ENCODE data around the gene UCN3. TPM values are rescaled to one million over a fixed set of nuclear protein-coding genes. Genes with fewer than 3 reads are reported as not detected.

The UCN3 gene
- total RNA-seq, 1 donor from 2014 or later: not detected

DNA sequence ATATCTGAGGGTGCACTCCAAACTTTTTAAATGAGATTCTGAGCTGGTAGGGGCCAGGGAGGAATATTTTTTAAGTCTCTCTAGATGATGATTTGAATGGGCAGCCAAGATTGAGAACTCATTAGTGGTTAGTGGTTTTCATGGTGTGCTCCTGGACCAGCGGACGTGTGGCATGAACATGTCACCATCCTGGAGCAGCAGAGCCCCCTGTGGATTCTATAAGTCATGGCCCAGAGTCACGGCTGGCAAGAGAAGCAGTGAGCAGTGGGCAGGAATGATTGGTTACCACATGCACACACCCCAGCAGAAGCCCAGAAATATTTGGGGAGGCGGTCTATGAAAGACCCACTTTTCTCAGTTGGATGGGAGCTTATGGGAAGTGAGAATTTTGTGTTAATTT, 21.2 kb upstream of the UCN3 start:
- TF ChIP-seq, protein P1, sequence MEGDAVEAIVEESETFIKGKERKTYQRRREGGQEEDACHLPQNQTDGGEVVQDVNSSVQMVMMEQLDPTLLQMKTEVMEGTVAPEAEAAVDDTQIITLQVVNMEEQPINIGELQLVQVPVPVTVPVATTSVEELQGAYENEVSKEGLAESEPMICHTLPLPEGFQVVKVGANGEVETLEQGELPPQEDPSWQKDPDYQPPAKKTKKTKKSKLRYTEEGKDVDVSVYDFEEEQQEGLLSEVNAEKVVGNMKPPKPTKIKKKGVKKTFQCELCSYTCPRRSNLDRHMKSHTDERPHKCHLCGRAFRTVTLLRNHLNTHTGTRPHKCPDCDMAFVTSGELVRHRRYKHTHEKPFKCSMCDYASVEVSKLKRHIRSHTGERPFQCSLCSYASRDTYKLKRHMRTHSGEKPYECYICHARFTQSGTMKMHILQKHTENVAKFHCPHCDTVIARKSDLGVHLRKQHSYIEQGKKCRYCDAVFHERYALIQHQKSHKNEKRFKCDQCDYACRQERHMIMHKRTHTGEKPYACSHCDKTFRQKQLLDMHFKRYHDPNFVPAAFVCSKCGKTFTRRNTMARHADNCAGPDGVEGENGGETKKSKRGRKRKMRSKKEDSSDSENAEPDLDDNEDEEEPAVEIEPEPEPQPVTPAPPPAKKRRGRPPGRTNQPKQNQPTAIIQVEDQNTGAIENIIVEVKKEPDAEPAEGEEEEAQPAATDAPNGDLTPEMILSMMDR (IDR thresholded peaks at IDR 0.05): no peak
- Histone ChIP-seq H3K36me3 (no peaks in the 10 kb centered on the region), H3K4me3 (no peak overlapping the region), H3K4me1 (no peaks in the 10 kb centered on the region), H3K27ac (no peak overlapping the region), H3K9me3 (no peaks in the 10 kb centered on the region), H3K27me3 (no peaks in the 10 kb centered on the region)
- intact Hi-C loops (cut with DNase I): no loop called here
- DNase-seq (ENCODE audit: low spot score in 2 of 2): no peak

DNA sequence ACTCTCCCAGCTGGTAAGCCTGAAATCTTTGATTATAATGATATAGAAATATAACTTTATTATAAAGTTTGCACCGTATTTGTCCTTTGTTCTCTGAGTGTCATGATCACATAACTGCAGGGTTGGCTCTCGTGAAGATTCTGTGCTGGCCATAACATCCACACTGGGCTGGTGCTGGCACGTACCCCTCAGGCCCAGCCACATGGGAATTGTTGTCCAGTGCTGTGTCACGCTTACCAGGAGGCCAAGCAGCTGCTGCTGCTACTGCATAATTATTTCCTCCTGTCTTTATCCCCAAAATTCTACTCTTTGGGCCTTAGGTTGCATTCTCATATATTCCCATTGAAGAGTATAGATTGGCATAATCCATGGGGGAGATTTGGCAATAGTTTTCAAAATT, 20.8 kb upstream of the UCN3 start:
- no peaks in the 10 kb centered on the region for H3K27me3 ChIP-seq
- H3K4me1 ChIP-seq: no peaks in the 10 kb centered on the region
- no peaks in the 10 kb centered on the region for H3K36me3 ChIP-seq
- intact Hi-C loops (cut with DNase I): no loop called here
- TF ChIP-seq, protein P1 (IDR thresholded peaks at IDR 0.05): no peak
- H3K27ac ChIP-seq: no peak overlapping the region
- no peaks in the 10 kb centered on the region for H3K9me3 ChIP-seq
- DNase-seq (ENCODE audit: low spot score in 2 of 2): no peak
- no peak overlapping the region for H3K4me3 ChIP-seq

DNA sequence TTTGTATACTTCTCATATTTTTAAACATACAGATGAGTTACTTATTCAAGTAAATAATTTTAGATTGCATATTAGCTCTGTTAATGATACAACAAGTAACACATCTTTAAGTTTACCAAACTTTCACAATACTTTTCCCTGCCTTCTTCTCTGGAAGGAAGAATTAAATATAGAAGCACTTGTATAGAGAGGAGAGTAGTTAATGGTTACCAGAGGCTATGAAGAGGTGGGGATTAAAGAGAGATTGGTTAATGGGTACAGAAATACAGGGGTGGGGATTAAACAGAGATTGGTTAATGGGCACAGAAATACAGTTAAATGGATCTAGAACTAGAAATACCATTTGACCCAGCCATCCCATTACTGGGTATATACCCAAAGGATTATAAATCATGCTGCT, 20.0 kb upstream of the UCN3 start:
- no peaks in the 10 kb centered on the region for H3K27me3 ChIP-seq
- no peak for DNase-seq (ENCODE audit: low spot score in 2 of 2)
- intact Hi-C loops (cut with DNase I): no loop called here
- H3K9me3 ChIP-seq: no peaks in the 10 kb centered on the region
- TF ChIP-seq, protein P1 (IDR thresholded peaks at IDR 0.05): no peak
- H3K4me3 ChIP-seq: no peak overlapping the region
- H3K4me1 ChIP-seq: no peaks in the 10 kb centered on the region
- H3K27ac ChIP-seq: no peak overlapping the region
- H3K36me3 ChIP-seq: no peaks in the 10 kb centered on the region

DNA sequence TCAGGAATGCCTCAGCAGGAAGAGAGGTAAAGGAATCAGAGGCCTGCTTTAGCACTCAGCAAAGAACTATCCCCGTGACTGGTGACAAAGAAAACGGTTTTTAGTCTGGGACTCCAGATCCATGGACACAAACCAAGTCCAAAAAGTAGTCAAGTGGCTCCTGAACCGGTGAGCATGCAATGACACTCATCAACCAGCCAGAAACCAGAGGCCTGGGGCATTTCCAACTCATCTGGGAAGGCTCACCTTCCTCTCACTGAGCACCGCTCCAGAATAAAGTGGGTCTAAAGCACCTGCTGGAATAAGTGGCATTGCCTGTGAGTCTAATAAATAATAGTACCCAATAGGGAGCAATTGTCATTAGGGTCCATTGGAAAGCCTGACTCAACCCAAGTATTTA, 17.9 kb upstream of the UCN3 start:
- no peak for DNase-seq (ENCODE audit: low spot score in 2 of 2)
- no peaks in the 10 kb centered on the region for H3K4me1 ChIP-seq
- H3K27me3 ChIP-seq: no peaks in the 10 kb centered on the region
- no peaks in the 10 kb centered on the region for H3K36me3 ChIP-seq
- no peak overlapping the region for H3K27ac ChIP-seq
- H3K9me3 ChIP-seq: no peaks in the 10 kb centered on the region
- TF ChIP-seq, protein P1 (IDR thresholded peaks at IDR 0.05): no peak
- intact Hi-C loops (cut with DNase I): no loop called here
- no peak overlapping the region for H3K4me3 ChIP-seq

DNA sequence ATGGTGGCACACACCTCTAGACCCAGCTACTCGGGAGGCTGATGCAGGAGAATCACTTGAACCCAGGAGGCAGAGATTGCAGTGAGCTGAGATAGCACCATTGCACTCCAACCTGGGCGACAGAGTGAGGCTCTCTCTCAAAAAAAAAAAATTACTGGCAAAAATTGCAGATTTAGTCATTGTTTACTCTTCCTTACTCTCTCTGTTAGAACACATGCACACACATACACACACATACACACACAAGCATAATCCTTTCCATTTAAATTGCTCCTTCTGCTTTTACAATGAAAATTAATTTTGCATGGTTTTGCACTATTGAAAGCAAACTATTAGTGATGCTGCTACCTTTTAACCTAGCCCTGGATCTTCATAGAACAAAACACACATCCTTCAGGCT, 15.4 kb upstream of the UCN3 start:
- no peaks in the 10 kb centered on the region for H3K36me3 ChIP-seq
- H3K27ac ChIP-seq: no peak overlapping the region
- H3K27me3 ChIP-seq: no peaks in the 10 kb centered on the region
- DNase-seq (ENCODE audit: low spot score in 2 of 2): no peak
- no peak overlapping the region for H3K4me3 ChIP-seq
- TF ChIP-seq, protein P1 (IDR thresholded peaks at IDR 0.05): no peak
- no peaks in the 10 kb centered on the region for H3K9me3 ChIP-seq
- no peaks in the 10 kb centered on the region for H3K4me1 ChIP-seq
- intact Hi-C loops (cut with DNase I): no loop called here

DNA sequence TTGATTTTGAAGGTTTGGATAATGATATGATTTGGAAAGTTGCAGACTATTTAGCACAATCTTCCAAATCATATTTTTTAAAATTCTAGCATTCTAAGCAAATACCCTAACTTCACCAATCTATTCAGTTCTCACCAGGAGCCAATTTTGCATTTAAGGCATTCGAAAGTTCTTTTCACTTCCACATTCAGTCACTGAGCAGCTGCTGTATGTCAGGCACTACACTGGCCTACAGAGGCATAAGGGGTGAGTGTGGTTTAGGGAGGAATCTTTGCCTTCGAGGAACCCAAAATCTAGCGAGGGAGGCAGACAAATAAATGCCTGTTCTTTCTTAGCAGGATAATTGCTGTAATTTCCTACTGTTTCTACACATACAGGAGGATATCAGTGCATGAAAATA, 10.7 kb upstream of the UCN3 start:
- intact Hi-C loops (cut with DNase I): no loop called here
- TF ChIP-seq, protein P1 (IDR thresholded peaks at IDR 0.05): no peak
- no peaks in the 10 kb centered on the region for H3K4me1 ChIP-seq
- no peak for DNase-seq (ENCODE audit: low spot score in 2 of 2)
- no peaks in the 10 kb centered on the region for H3K9me3 ChIP-seq
- H3K27me3 ChIP-seq: no peaks in the 10 kb centered on the region
- no peaks in the 10 kb centered on the region for H3K36me3 ChIP-seq
- H3K4me3 ChIP-seq: no peak overlapping the region
- no peak overlapping the region for H3K27ac ChIP-seq

Measured in ascending aorta (tissue), 2 donors.